Uterus (tissue), 2 donors: ENCODE data around the gene ARHGEF26.

Source experiments
- POLR2A ChIP-seq, 2 donors: fragments of 450-650 bp; IDR thresholded peaks; one replicate each; pipeline ENCODE4 v1.6.1; 2016; ENCODE audit warnings: antibody characterized with exemption in 2 of 2, mild to moderate bottlenecking in 1 of 2, moderate library complexity in 1 of 2
- TF ChIP-seq, protein P1 (sequence below), 4 experiments: fragments of 200-600 bp in 2 of 4; fragments of 450-650 bp in 2 of 4; sonication (generic) in 2 of 4; IDR thresholded peaks; one replicate each; pipeline ENCODE4 v1.5.1; 2016 to 2019; ENCODE audit warnings: antibody characterized with exemption in 4 of 4, mild to moderate bottlenecking in 2 of 4, moderate library complexity in 1 of 4

- TF ChIP-seq, protein P1, sequence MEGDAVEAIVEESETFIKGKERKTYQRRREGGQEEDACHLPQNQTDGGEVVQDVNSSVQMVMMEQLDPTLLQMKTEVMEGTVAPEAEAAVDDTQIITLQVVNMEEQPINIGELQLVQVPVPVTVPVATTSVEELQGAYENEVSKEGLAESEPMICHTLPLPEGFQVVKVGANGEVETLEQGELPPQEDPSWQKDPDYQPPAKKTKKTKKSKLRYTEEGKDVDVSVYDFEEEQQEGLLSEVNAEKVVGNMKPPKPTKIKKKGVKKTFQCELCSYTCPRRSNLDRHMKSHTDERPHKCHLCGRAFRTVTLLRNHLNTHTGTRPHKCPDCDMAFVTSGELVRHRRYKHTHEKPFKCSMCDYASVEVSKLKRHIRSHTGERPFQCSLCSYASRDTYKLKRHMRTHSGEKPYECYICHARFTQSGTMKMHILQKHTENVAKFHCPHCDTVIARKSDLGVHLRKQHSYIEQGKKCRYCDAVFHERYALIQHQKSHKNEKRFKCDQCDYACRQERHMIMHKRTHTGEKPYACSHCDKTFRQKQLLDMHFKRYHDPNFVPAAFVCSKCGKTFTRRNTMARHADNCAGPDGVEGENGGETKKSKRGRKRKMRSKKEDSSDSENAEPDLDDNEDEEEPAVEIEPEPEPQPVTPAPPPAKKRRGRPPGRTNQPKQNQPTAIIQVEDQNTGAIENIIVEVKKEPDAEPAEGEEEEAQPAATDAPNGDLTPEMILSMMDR (IDR thresholded peaks at IDR 0.05) = no peak
- TF ChIP-seq POLR2A (IDR thresholded peaks at IDR 0.05) = no peak
Measured at GRCh38 chr3:154275292-154275691, 154.1 kb downstream of the ARHGEF26 start.
